IPS-11a (cell line): ENCODE results near the gene PICK1.
"Not testable (repeated sequence)": the region's sequence is repeated elsewhere in the genome, so short reads cannot be mapped to it uniquely, and the experiment has no call there.

Source experiments
- H3K4me3 ChIP-seq: one replicate; pipeline ENCODE4 v1.5.1; 2013; ENCODE audit warnings: low read depth, low read length, control low read depth

PICK1 gene

DNA sequence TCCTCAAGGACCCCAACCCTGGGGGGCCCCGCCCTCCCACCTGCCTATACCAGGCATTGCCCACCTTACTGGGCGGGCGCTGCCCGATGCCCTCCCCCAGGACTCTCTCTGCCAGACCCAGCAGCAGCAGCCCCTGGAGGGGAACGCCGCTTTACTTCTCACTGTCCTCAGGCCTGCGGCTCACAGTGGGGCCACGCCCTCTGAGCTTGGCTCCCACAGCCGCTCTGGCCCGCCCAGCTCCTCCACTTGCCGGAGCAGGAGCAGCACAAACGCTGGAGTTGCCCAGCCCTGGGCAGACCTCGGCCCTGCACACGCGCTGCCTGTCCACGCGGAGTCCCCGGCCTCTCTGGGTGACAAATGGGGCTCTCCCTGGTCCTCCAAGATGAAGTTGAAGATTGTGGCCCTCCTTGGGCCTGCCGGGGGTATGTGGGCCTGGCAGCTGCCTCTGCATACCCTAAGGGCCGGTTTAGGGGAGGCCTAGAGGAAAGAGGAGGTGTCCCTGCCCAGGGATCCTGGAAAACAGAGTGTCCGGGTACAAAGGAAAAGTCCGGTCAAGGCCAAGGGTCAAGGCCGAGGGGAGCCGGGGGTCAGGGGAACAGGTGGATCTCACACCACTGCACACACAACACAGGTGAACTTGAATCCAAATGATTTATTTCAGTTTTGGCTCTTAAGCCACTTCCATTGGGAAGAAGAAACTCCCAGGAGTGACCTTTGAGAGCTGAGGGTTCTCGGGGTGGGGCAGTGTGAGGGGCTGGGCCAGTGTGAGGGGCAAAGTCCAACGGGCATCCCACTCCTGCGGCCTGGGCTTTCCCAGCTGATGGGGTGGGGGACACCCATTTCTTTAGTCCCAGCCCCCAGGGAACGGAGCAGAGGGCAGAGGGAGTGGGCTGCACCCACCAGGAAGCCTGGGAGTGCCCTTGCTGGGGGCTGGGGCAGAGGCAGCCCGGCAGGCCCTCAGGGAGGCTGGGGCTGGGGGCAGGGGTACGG, 54.0 kb downstream of the PICK1 start:
- no peak overlapping the region for H3K4me3 ChIP-seq

DNA sequence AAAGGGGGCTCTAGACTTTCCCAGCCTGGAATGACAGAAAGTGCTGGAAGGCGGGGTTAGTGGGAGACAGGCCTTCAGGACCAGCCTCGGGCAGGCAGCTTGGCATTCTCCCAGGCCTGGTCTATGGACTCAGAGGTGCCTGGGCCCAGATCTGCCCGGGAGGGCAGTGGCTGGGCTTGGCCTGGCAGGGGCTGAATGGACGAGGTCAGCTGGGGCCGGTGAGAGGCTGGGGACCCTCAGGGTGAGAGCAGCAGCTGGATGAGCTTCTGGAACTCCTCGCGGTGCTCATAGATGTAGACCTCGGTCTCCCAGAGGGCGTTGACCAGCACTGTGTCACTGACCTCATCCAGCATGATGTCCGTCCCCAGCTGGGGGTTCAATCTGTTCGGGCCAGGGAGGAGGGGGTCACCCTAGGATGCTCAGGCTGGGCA, 54.7 kb downstream of the PICK1 start:
- H3K4me3 ChIP-seq, result no peak overlapping the region

- H3K4me3 ChIP-seq, result no peak overlapping the region
Measured at GRCh38 chr22:38112381-38112780, 55.2 kb downstream of the PICK1 start.

GRCh38 chr22:38114484-38115398, 57.5 kb downstream of the PICK1 start:
- no peak overlapping the region for H3K4me3 ChIP-seq

GRCh38 chr22:38115423-38116205, 58.4 kb downstream of the PICK1 start:
- H3K4me3 ChIP-seq, result no peak overlapping the region

DNA sequence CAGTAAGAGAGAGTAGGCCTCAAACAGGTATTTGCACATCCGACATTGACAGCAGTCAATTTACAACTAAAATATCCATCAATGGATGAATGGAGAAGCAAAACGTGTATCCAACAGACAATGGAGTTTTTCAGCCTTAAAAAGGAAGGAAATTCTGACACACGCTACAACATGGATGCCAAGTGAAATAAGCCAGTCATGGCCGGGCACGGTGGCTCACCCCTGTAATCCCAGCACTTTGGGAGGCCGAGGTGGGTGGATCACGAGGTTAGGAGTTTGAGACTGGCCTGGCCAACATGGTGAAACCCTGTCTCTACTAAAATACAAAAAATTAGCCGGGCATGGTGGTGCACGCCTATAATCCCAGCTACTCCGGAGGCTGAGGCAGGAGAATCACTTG, 60.4 kb downstream of the PICK1 start:
- not testable (repeated sequence) for H3K4me3 ChIP-seq

DNA sequence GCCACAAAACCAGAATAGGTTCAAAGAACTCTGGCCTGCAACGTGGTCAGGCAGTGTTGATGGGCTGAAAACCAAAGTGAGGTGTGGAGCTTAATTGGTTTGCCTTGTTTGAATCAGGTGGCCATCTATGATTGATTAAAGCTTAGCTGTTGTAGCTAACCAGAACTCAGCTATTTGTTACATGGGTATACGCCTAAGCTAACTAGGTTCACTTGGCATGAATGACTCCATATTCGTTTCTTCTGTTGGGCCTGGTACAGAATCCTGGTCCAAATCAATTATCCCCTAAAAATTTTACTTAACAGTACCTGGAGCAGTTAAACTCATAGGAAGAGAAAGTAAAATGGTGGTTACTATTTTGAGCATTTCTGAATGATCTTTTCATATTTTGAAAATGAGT, 61.0 kb downstream of the PICK1 start:
- no peak overlapping the region for H3K4me3 ChIP-seq

DNA sequence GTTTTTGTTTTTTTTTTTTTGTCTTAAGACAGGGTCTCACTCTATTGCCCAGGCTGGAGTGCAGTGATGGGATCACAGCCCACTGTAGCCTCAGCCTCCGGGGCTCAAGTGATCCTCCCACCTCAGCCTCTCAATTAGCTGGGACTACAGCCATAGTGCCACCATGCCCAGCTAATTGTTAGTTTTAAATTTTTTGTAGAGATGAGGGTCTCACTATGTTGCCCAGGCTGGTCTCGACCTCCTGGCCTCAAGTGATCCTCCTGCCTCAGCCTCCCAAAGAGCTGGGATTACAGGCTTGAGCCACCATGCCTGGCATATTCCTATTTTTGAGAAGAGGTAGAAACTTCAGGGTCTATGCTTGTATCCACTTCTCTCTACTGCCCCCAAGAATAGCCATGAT, 61.5 kb downstream of the PICK1 start:
- not testable (repeated sequence) for H3K4me3 ChIP-seq

GRCh38 chr22:38120359-38121110, 63.3 kb downstream of the PICK1 start:
- no peak overlapping the region for H3K4me3 ChIP-seq

DNA sequence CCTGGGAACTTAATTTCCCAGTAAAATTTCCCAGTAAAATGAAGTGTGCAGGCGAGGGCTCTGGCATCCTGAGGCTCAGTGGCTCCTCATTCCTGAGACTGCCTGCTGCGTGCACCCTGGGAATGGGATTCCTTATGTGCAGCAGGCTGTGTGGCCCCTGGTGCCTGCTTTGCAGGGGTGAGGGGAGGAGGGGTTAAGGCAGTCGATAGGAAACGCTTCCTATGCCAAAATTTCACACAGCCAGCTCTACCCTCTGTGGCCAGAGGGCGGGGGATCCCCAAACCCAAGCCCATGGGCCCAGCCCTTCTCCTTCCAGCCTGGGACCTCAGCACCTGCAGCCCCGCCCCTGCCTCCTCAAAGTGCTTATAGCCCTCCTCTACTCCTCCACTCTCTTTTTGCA, 65.4 kb downstream of the PICK1 start:
- no peak overlapping the region for H3K4me3 ChIP-seq

DNA sequence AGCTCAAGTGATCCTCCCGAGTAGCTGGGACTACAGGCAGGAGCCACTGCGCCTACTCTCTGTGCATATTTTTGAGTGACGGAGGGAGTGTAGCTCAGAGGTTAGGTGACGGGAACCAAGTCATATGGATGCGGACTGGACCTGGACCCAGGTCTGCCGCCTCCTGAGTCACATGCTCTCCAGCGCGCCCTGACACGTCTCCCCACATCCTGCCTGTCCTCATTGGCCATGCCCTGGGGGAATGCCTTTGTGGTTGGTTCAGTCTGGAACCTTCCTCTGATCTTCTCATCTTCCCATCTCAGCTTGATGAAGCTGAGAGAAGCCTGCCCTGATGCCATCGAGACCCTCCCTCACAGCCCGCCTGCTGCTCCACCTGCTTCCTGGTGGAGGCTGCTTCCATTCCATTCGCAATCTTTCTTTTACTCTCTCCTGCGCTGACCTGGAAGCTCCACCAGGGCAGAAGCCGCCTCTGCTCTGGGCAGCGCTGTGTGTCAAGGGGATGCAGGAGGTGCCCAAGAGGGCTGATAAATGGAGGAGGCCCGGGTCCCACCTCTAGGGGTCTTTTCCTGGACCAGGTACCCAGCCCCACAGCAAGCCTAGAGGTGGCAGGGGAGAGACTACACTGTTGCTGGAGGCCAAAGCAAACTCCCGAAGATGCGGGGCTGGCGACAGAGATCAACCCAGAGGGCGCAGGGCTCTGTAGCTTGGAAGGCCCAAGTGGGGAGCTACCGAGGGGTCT, 67.2 kb downstream of the PICK1 start:
- H3K4me3 ChIP-seq, result no peak overlapping the region

- H3K4me3 ChIP-seq, result no peak overlapping the region
Measured at GRCh38 chr22:38125038-38125610, 67.9 kb downstream of the PICK1 start.
